ENCODE data around the gene GRIK5. TPM values are rescaled to one million over a fixed set of nuclear protein-coding genes. Genes with fewer than 3 reads are reported as not detected.
"Not testable (repeated sequence)": the region's sequence is repeated elsewhere in the genome, so short reads cannot be mapped to it uniquely, and the experiment has no call there.

GRIK5 gene
- polyA plus RNA-seq, 1 experiment = 0.05 TPM

DNA sequence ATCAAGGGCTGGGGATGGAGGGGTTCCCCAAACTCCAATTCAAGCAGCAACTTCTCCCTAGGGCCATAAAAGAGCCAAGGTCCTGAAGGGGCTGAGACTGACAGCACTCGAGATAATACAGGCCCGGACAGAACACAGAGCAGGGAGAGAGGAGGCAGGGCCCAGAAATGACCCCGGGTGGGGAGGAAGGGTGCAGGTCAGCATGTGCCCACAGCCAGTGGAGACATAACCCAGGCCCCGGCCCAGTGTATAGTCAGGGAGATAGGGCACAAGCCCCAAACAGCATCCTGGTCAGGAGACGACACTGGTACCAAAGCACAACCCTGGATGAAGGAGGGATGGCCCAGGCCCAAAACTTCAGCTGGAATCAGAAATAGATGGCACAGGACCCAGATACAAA is 47.4 kb downstream of the GRIK5 start:
- TF ChIP-seq, protein P1, sequence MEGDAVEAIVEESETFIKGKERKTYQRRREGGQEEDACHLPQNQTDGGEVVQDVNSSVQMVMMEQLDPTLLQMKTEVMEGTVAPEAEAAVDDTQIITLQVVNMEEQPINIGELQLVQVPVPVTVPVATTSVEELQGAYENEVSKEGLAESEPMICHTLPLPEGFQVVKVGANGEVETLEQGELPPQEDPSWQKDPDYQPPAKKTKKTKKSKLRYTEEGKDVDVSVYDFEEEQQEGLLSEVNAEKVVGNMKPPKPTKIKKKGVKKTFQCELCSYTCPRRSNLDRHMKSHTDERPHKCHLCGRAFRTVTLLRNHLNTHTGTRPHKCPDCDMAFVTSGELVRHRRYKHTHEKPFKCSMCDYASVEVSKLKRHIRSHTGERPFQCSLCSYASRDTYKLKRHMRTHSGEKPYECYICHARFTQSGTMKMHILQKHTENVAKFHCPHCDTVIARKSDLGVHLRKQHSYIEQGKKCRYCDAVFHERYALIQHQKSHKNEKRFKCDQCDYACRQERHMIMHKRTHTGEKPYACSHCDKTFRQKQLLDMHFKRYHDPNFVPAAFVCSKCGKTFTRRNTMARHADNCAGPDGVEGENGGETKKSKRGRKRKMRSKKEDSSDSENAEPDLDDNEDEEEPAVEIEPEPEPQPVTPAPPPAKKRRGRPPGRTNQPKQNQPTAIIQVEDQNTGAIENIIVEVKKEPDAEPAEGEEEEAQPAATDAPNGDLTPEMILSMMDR (IDR thresholded peaks at IDR 0.05; ENCODE audit: low read depth, low read length) = no peak
- no peaks in the 10 kb centered on the region for H3K9me3 ChIP-seq (ENCODE audit: control insufficient read depth, insufficient read depth, low read length)
- H3K4me3 ChIP-seq (ENCODE audit: low read depth, low read length) = no peak overlapping the region
- ChIA-PET CTCF (interaction anchor here (1.3 to 2.2 kb wide), 3 partner anchors 10 to 12 kb away, joined by 4 to 14 read pairs (median 7); no protein-coding TSS in a partner anchor), POLR2A (no interaction called here)
- no peak for DNase-seq (ENCODE audit: low read depth, low spot score)
- no peak overlapping the region for H3K27ac ChIP-seq (ENCODE audit: low read depth, low read length)
- H3K27me3 ChIP-seq (ENCODE audit: control insufficient read depth, insufficient read depth, low read length) = peaks cover 4% of the 10 kb centered on the region

DNA sequence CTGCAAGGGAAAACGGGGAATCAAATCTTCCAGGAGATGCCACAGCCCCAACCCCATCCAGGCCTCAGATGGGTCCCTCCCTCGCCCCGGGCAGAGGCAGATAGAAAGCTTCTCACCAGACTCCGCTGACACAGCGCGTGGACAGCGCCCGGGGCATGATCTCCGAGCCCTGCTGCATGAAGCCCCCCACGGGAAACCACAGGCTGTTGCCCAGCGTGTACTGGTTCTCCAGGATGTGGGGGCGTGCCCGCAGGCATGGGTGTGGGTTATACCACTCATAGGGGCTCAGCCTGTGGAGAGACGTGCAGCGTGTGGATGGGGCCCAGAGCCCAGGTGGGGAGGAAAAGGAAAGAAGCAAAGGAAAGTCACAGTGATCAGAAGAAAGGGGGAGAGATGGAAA is 48.8 kb downstream of the GRIK5 start:
- Histone ChIP-seq H3K9me3 (ENCODE audit: control insufficient read depth, insufficient read depth, low read length) (no peaks in the 10 kb centered on the region), H3K27me3 (ENCODE audit: control insufficient read depth, insufficient read depth, low read length) (peaks cover 4% of the 10 kb centered on the region), H3K4me3 (ENCODE audit: low read depth, low read length) (no peak overlapping the region), H3K27ac (ENCODE audit: low read depth, low read length) (no peak overlapping the region)
- ChIA-PET POLR2A (no interaction called here), CTCF (interaction anchor here (1.3 to 1.6 kb wide), 2 partner anchors 11 to 13 kb away, joined by 4 to 5 read pairs; no protein-coding TSS in a partner anchor)
- TF ChIP-seq, protein P1 (IDR thresholded peaks at IDR 0.05; ENCODE audit: low read depth, low read length) = no peak
- DNase-seq (ENCODE audit: low read depth, low spot score) = no peak

DNA sequence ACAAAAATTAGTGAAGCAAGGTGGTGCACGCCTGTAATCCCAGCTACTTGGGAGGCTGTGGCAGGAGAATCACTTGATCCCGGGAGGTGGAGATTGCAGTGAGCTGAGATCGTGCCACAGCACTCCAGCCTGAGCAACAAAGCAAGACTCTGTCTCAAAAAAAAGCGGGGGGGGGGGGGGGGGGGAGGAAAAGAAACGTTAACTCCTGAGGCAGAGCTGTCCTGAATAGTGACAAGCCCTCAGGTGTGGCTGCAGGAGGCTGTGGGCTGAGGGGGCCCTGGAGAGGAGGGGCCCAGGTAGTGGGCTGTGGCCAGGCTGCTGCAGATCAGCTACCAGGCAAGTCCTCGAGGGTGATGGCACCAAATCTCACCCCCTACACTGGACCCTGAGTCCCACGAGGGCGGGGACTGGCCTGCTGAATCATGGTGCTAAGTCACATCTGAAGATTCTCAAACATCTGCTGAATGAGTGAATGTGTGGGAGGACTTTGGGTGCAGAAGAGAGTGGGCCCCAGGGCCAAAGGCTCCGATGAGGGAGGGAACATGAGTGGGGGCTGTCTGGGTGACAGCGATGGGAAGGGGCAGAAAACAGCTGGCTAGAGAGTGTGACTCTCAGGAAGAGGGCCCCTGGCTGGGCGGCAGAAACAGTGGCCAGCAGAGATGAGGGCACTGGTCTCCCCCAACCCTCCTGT is 51.4 kb downstream of the GRIK5 start:
- TF ChIP-seq, protein P1 (IDR thresholded peaks at IDR 0.05; ENCODE audit: low read depth, low read length) = no peak
- no peak for DNase-seq (ENCODE audit: low read depth, low spot score)
- H3K4me3 ChIP-seq (ENCODE audit: low read depth, low read length) = no peak overlapping the region
- H3K27me3 ChIP-seq (ENCODE audit: control insufficient read depth, insufficient read depth, low read length) = peaks cover 4% of the 10 kb centered on the region
- H3K27ac ChIP-seq (ENCODE audit: low read depth, low read length) = no peak overlapping the region
- no peaks in the 10 kb centered on the region for H3K9me3 ChIP-seq (ENCODE audit: control insufficient read depth, insufficient read depth, low read length)
- ChIA-PET CTCF (interaction anchor here (1.7 to 2.1 kb wide), 2 partner anchors 10 to 16 kb away, joined by 3 to 13 read pairs; no protein-coding TSS in a partner anchor), POLR2A (no interaction called here)

DNA sequence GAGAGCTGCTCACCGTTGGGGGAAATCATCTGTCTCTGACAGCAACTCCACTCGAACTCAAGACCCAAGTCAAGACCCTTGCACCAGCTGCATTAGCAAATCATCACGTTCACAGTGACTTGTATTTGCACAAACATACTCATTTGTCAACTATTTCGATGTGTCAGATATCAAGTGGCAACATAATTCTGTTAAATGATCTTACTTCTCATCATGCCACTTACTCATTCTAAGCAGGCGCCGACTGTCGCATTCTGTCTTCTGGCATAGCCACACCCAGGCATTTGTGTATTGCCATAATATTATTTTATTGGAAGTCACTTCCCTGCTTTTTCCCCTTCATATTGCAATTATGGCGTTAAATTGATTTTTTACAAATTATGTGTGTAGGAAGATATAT is 53.0 kb downstream of the GRIK5 start:
- TF ChIP-seq, protein P1 (IDR thresholded peaks at IDR 0.05; ENCODE audit: low read depth, low read length) = no peak
- CTCF ChIA-PET = interaction anchor here (0.6 to 1.7 kb wide), 2 partner anchors 11 to 18 kb away, joined by 3 read pairs; no protein-coding TSS in a partner anchor
- H3K27me3 ChIP-seq (ENCODE audit: control insufficient read depth, insufficient read depth, low read length) = peaks cover 4% of the 10 kb centered on the region
- H3K9me3 ChIP-seq (ENCODE audit: control insufficient read depth, insufficient read depth, low read length) = no peaks in the 10 kb centered on the region
- H3K27ac ChIP-seq (ENCODE audit: low read depth, low read length) = no peak overlapping the region
- no peak for DNase-seq (ENCODE audit: low read depth, low spot score)
- no peak overlapping the region for H3K4me3 ChIP-seq (ENCODE audit: low read depth, low read length)
- POLR2A ChIA-PET = no interaction called here

DNA sequence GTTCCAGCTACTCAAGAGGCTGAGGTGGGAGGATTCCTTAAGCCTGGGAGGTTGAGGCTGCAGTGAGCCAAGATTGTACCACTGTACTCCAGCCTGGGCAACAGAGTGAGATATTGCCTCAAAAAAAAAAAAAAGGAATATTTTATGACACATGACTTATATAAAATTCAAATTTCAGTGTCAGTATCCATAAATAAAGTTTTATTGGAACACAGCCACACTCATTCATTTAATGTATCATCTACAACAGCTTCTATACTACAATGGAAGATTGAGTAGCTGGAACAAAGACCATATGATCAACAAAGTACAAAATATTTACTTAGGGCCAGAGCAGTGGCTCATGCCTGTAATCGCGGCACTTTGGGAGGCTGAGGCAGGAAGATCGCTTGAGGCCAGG is 57.3 kb downstream of the GRIK5 start:
- H3K9me3 ChIP-seq (ENCODE audit: control insufficient read depth, insufficient read depth, low read length); DNase-seq (ENCODE audit: low read depth, low spot score); H3K27me3 ChIP-seq (ENCODE audit: control insufficient read depth, insufficient read depth, low read length); H3K27ac ChIP-seq (ENCODE audit: low read depth, low read length); POLR2A ChIA-PET; H3K4me3 ChIP-seq (ENCODE audit: low read depth, low read length): not testable (repeated sequence)
- CTCF ChIA-PET = interaction anchor here (1.3 kb wide), 1 partner anchor 10 kb away, joined by 4 read pairs; no protein-coding TSS in a partner anchor
